ENCODE results near the gene CFAP54. TPM values are rescaled to one million over a fixed set of nuclear protein-coding genes. Genes with fewer than 3 reads are reported as not detected.

CFAP54 gene
- polyA plus RNA-seq, 1 donor = 0.44 TPM

- DNase-seq = no peak
Observed at GRCh38 chr12:96892104-96892503, 402.7 kb downstream of the CFAP54 start.

GRCh38 chr12:96897421-96897820, 408.0 kb downstream of the CFAP54 start:
- DNase-seq = no peak

- DNase-seq = no peak
Observed at GRCh38 chr12:96901175-96901574, 411.8 kb downstream of the CFAP54 start.

- no peak for DNase-seq
Observed at GRCh38 chr12:96902076-96902475, 412.7 kb downstream of the CFAP54 start.

- no peak for DNase-seq
Observed at GRCh38 chr12:96906498-96906848, 417.1 kb downstream of the CFAP54 start.

GRCh38 chr12:96906849-96907670, 417.7 kb downstream of the CFAP54 start, which contains the start of gene NEDD1:
TSS of gene NEDD1 (plus strand) at chr12:96907257. CDS start at chr12:96909760, 2,503 bp downstream.
- DNase-seq = peak; percentile 90

GRCh38 chr12:96907671-96908422, 418.5 kb downstream of the CFAP54 start:
- no peak for DNase-seq

GRCh38 chr12:96908423-96908675, 419.0 kb downstream of the CFAP54 start:
- no peak for DNase-seq

GRCh38 chr12:96912261-96912660, 422.9 kb downstream of the CFAP54 start:
- no peak for DNase-seq

GRCh38 chr12:96912943-96913342, 423.6 kb downstream of the CFAP54 start:
- no peak for DNase-seq

- no peak for DNase-seq
Observed at GRCh38 chr12:96919510-96920210, 430.3 kb downstream of the CFAP54 start.

Other genes with a start within 250 kb of the CFAP54 start
- 28.8 TPM for gene CDK17, start 89.1 kb upstream of the CFAP54 start, polyA plus RNA-seq (ENCODE audit: insufficient read length)